Activated CD8-positive, alpha-beta memory T cell treated with anti-CD3 and anti-CD28 coated beads, Interleukin-2, amount 50 U/mL, for 24 hours (primary cell): Measurements from ENCODE around the gene HYAL3.
A peak's percentile ranks its signal among the peaks of the same experiment; 100 is the strongest.
"Not testable (repeated sequence)": the region's sequence is repeated elsewhere in the genome, so short reads cannot be mapped to it uniquely, and the experiment has no call there.

Experiments
- DNase-seq: peaks from one replicate; pipeline ENCODE4 v3.0.0-alpha.2; 2020; ENCODE audit errors: extremely low read depth

The HYAL3 gene

GRCh38 chr3:50314342-50314741 is 15.1 kb upstream of the HYAL3 start:
- DNase-seq: no peak

- DNase-seq: not testable (repeated sequence)
Observed at GRCh38 chr3:50312041-50312440, 12.8 kb upstream of the HYAL3 start.

- no peak for DNase-seq
Observed at GRCh38 chr3:50304601-50305000, 5.4 kb upstream of the HYAL3 start.

GRCh38 chr3:50303013-50303815 is 4.0 kb upstream of the HYAL3 start, which contains the start of gene HYAL1:
Gene HYAL1, minus strand, starts transcription at chr3:50303574. Its CDS starts 618 bp downstream, at chr3:50302956.
- DNase-seq: no peak

GRCh38 chr3:50302095-50303012 is 3.1 kb upstream of the HYAL3 start:
- no peak for DNase-seq

GRCh38 chr3:50300681-50301254 is 1.6 kb upstream of the HYAL3 start:
- DNase-seq: no peak

GRCh38 chr3:50299929-50300680 is 900 bp upstream of the HYAL3 start:
- DNase-seq: no peak

- no peak for DNase-seq
Observed at GRCh38 chr3:50299638-50299928, 378 bp upstream of the HYAL3 start.

GRCh38 chr3:50297896-50298725 is 1.1 kb downstream of the HYAL3 start:
- no peak for DNase-seq

GRCh38 chr3:50297384-50297775 is 1.8 kb downstream of the HYAL3 start:
- DNase-seq: no peak

GRCh38 chr3:50296721-50297383 is 2.4 kb downstream of the HYAL3 start:
- no peak for DNase-seq

GRCh38 chr3:50295553-50296431 is 3.4 kb downstream of the HYAL3 start:
- no peak for DNase-seq

GRCh38 chr3:50294492-50295403 is 4.5 kb downstream of the HYAL3 start:
- DNase-seq: no peak

- no peak for DNase-seq
Observed at GRCh38 chr3:50294089-50294488, 5.1 kb downstream of the HYAL3 start.

GRCh38 chr3:50293079-50293801 is 6.0 kb downstream of the HYAL3 start:
- DNase-seq: no peak

- DNase-seq: peak; percentile 84
Observed at GRCh38 chr3:50292159-50293078, 6.8 kb downstream of the HYAL3 start, which contains the start of gene IFRD2. Gene IFRD2, minus strand, starts transcription at chr3:50292429. Its CDS starts 155 bp downstream, at chr3:50292274.
